Motor neuron (in vitro differentiated cells): ENCODE measurements around the gene ARRDC3. TPM values are rescaled to one million over a fixed set of nuclear protein-coding genes. Genes with fewer than 3 reads are reported as not detected.
A peak's percentile ranks its signal among the peaks of the same experiment; 100 is the strongest.
"Not testable (repeated sequence)": the region's sequence is repeated elsewhere in the genome, so short reads cannot be mapped to it uniquely, and the experiment has no call there.

ENCODE experiments used
- ATAC-seq, 8 experiments: fragments of 200-7000 bp; cut with Tn5 transposase; replicated peaks in 6 of 8; 2 replicates each; pipeline ENCODE4 v1.8.0; 2021; ENCODE audit warnings: mild to moderate bottlenecking in 8 of 8, moderate library complexity in 8 of 8
- H3K27ac ChIP-seq, 2 donors: fragments of 250-450 bp; sonication (Bioruptor Pico); 2 replicates each; pipeline ENCODE4 v1.9.0; 2021; ENCODE audit warnings: antibody characterized with exemption in 2 of 2, mild to moderate bottlenecking in 2 of 2, moderate library complexity in 1 of 2
- H3K4me1 ChIP-seq, 2 donors: fragments of 250-450 bp; sonication (Bioruptor Pico); replicated peaks in 1 of 2; 2 replicates each; pipeline ENCODE4 v1.6.1; 2021; ENCODE audit warnings: antibody characterized with exemption in 2 of 2, mild to moderate bottlenecking in 2 of 2, moderate library complexity in 1 of 2
- H3K4me3 ChIP-seq, 5 donors: fragments of 250-450 bp; sonication (Bioruptor Pico); 2 replicates each; pipeline ENCODE4 v1.9.0; 2021; ENCODE audit warnings: antibody characterized with exemption in 5 of 5, mild to moderate bottlenecking in 5 of 5, moderate library complexity in 4 of 5
- WGBS, 10 experiments: fragments of 450-650 bp; shearing (Covaris generic); methylation state at CpG; one replicate each; pipeline ENCODE4 v1.0.0; 2022; 5-methylcytosine and 5-hydroxymethylcytosine counted together
- in situ Hi-C, 9 experiments: fragments of 400-800 bp; cut with MboI; loops; one replicate each; pipeline ENCODE4 v1.15.0; 2021; ENCODE audit warnings: low sequenced_read_pairs in 9 of 9, low pct_unique_long_range_greater_than_20kb in 2 of 9; ENCODE audit not compliant: unreplicated experiment in 9 of 9
- total RNA-seq, 8 experiments: library from RNA; unstranded; fragments of 300-600 nt; gene quantifications; 2 replicates each; pipeline versions ENCODE4 v1.2.3 to v1.2.4, GENCODE V29; 2022

The ARRDC3 gene
- total RNA-seq, 8 experiments from 2014 or later, result 31.5 to 316 (median 154) TPM

DNA sequence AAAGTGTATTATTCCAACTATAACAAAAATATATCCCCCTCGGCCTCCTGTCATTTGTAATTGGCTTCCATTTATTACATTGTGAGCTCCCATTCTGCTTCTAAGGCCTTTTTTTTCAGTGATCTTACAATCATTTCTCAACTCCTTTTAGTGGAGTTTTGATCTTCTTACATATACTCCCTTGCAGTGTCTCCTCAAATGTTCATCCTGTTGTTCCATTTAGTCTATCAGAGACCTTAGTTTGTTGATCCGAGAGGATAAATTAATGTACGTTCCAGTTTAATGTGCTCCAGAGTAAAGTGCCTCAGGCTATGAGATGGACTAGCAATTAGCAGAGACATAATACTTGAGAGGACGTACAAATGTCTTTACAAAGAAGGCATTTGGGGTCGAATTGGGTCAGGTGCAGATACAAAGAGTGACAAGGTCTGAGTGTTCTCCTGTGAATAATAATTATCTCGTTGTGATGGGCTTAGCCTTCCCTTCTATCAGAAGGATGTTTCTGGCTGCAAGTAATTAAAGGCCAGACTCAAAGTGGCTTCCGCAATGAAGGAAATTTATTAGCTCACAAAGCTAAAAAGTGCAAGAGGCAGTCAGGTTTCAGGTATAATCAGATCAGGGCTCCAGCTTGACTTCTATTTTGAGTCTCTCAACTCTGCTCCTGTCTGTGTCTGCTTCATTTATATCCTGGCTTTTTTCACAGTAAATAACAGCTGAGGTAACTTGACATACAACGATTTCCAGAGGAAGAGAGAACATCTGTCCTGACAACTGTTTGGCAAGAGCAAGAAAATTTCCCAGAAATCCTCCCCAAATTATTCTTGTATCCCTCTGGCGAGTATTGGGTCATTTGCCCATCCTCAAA lies 30.1 kb downstream of the ARRDC3 start:
- in situ Hi-C loops, result loop anchor here in 2 of 9 experiments (25.0 kb wide), 1 partner anchor 241 kb away; no protein-coding TSS in a partner anchor
- H3K27ac ChIP-seq, result no peak overlapping the region

DNA sequence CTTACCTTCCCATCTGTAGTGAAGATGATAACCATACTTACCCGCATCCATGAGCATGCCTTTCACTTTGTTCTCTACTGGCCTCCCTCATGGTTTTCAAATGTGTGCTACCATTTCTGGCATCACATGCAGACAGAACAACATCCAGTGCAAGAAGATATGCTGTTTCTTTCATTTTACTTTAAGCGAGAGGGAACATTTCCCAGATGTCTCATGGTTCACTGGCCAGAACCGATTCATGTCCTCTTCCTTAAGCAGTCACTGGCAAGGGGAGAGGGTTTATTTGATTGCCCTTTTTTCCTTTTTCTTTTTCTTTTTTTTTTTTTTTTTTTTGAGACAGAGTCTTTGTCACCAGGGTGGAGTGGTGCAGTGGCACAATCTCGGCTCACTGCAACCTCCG lies 37.7 kb downstream of the ARRDC3 start:
- H3K4me3 ChIP-seq, result no peak overlapping the region
- no peak for ATAC-seq
- WGBS, 10 experiments, result 43 to 100% (median 91%) methylated on average over 1 to 5 of the region's 5 CpGs
- in situ Hi-C loops, result no loop called here
- H3K4me1 ChIP-seq, result no peaks in the 10 kb centered on the region
- no peak overlapping the region for H3K27ac ChIP-seq

More for the DNA sequence above, 30.1 kb downstream of the ARRDC3 start:
- ATAC-seq, result peak in 1 of 8 experiments; percentile 24
- 49 to 77% (median 65%) methylated on average over 4 to 9 of the region's 9 CpGs for WGBS, 10 experiments
- no peak overlapping the region for H3K4me3 ChIP-seq
- peaks cover 5 to 12% of the 10 kb centered on the region in 2 donors for H3K4me1 ChIP-seq

DNA sequence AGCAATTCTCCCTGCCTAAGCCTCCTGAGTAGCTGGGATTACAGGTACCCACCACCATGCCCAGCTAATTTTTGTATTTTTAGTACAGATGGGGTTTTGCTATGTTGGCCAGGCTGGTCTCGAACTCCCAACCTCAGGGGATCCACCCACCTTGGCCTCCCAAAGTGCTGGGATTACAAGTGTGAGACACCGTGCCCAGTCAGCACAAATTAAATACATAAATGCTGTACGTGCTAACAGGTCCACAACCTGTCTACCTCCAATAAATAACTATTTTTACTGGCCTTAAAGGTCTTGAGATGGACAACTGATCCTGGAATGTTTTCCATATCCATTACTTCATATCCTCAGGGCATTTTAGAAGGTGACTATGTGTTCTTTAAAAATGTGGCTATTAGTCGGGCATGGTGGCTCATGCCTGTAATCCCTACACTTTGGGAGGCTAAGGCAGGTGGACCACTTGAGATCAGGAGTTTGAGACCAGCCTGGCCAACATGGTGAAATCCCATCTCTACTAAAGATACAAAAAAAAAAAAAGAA lies 38.4 kb downstream of the ARRDC3 start:
- H3K27ac ChIP-seq, in situ Hi-C loops, ATAC-seq, H3K4me3 ChIP-seq, H3K4me1 ChIP-seq: not testable (repeated sequence)
- 86 to 100% (median 92%) methylated on average over 1 to 4 of the region's 4 CpGs; no CpG with 5 or more reads in 3 of the 10 experiments for WGBS, 10 experiments

DNA sequence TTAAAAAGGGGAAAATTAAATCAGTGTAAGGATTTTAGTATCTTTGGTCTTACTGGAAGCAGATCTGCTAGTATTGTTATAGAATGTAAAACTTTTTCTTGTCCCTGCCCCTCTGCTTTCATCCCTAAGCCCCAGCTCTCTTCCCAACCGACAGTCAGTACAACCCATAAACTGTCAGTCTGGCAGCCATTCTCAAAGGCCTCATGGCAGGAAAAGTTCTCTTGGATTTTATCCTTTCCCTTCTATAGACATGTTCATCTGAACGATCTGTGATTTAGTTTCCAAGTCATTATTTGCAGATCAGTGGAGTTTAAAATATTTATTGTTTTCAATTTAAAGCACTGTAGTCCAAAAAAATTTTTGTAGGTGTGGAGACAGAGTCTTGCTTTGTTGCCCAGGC lies 39.2 kb downstream of the ARRDC3 start:
- 0 to 95% (median 83%) methylated on average over 1 to 2 of the region's 2 CpGs; no CpG with 5 or more reads in 1 of the 10 experiments for WGBS, 10 experiments
- ATAC-seq, result no peak
- H3K4me3 ChIP-seq, result no peak overlapping the region
- in situ Hi-C loops, result no loop called here
- no peaks in the 10 kb centered on the region for H3K4me1 ChIP-seq
- H3K27ac ChIP-seq, result no peak overlapping the region

DNA sequence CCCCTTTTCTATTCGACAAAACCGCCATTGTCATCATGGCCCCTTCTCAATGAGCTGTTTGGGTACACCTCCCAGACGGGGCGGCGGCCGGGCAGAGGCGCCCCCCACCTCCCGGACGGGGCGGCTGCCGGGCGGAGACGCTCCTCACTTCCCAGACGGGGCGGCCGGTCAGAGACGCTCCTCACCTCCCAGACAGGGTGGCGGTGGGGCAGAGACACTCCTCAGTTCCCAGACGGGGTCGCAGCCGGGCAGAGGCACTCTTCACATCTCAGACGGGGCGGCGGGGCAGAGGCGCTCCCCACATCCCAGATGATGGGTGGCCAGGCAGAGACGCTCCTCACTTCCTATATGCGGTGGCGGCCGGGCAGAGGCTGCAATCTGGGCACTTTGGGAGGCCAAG lies 40.2 kb downstream of the ARRDC3 start:
- H3K4me1 ChIP-seq, in situ Hi-C loops, H3K4me3 ChIP-seq, ATAC-seq, H3K27ac ChIP-seq: not testable (repeated sequence)
- 71 to 100% (median 100%) methylated on average over 1 to 11 of the region's 29 CpGs; no CpG with 5 or more reads in 2 of the 10 experiments for WGBS, 10 experiments

DNA sequence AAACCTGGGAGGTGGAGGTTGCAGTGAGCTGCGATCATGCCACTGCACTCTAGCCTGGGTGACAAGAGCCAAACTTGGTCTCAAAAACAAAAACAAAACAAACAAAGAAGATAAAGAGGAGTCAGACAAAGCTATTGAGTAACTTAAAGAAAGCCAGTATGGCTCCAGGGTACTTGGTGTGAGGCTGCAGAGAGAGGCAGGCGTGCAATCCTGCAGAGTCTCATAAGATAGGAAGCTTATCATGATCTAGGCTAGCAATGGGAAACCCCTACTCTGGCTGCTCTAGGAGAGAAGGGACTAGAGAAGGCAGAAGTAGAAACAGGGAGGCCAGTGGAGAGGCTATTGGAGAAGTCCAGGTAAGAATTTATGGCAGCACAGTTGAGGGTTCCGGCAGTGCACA lies 42.0 kb downstream of the ARRDC3 start:
- 33 to 100% (median 88%) methylated on average over 1 to 3 of the region's 3 CpGs; no CpG with 5 or more reads in 1 of the 10 experiments for WGBS, 10 experiments
- no peak for ATAC-seq
- in situ Hi-C loops, result no loop called here
- H3K27ac ChIP-seq, result no peak overlapping the region
- no peaks in the 10 kb centered on the region for H3K4me1 ChIP-seq
- H3K4me3 ChIP-seq, result no peak overlapping the region

DNA sequence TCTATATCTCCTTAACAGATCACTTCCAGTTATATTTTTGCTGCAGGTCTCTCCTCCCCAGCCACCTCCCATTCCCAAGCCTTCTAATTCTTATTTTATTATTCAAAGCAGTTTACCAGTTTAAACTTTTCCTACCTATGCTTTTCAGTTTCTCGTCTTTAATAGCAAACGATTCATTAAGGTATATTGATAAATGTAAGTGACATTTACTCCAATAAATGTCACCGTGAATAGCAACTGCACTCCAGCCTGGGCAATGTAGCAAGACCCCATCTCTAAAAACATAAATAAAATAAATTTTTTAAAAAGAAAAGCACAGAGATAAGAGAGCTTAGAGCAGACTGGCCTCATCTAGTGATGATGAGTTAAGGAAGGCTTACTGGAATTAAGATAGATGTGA lies 42.6 kb downstream of the ARRDC3 start:
- in situ Hi-C loops, result no loop called here
- H3K4me3 ChIP-seq, result no peak overlapping the region
- no peaks in the 10 kb centered on the region for H3K4me1 ChIP-seq
- WGBS, 10 experiments, result 85 to 100% (median 93%) methylated on average over 2 to 3 of the region's 3 CpGs; no CpG with 5 or more reads in 2 of the 10 experiments
- ATAC-seq, result no peak
- no peak overlapping the region for H3K27ac ChIP-seq

DNA sequence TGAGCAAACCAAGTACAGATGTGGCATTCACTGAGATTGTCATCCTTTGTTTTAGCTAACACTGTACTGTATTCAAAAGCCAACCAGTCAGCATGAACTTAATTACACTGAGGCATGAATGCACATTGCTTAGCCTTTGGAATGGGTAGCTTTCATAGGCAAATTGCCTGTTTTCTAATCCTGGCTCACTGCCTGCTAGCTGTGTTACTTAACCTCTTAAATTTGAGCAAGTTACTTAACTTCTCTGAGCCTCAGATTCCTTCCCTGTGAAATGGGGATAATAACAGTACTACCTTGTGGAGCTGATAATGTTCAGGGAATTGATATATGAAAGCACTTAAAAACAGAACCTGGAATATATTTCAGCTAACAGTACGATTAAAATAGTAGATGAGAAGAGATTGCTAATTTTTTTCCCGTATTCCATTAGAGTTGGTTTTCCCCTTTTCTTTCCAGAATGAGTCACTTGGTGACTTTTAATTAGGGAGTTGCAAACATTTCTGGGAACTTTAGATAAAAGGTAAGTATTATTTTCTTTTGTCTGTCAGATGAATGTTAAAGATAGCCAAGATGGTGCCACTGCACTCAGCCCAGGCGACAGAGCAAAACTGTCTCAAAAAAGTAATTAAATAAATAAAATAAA lies 43.9 kb downstream of the ARRDC3 start:
- ATAC-seq, result peak in 3 of 8 experiments; percentile 27 to 65 (median 58)
- no peak overlapping the region for H3K27ac ChIP-seq
- 15 to 95% (median 65%) methylated on average over 2 to 3 of the region's 3 CpGs; no CpG with 5 or more reads in 1 of the 10 experiments for WGBS, 10 experiments

DNA sequence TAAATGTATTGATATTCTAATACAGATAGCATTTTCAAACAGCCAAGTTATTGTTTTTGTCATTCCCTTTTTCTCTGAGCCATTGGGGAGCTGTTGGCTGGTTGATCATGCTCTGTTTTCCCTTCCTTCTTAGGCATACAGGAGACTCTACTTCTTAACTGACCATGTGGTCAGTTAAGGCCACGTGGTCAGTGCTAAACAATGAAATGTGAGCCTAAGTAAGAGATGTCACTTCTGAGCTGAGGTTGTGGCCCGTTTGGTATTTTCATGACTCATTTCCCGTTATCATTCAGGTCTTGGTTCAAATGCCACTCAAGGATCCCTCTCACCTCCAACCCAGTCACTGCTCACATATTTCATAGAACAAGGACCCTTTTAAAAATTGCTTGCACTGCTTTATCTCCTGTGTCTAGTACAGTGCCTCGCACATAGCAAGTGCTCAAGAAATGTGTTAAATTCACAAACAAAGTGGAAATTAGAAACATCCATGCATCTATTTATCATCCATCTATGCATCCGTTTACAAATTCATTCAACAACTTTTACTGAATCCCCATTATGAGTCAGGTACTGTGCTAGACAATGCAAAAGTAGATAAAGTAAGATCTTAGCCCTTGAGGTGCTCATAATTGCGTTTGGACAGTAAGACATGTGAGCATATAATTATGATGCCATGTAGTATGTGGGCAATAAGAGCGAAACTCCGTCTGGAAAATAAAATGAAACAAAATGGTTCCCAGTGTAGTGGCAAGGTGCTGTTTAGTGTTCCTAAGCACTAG lies 50.7 kb downstream of the ARRDC3 start:
- H3K4me3 ChIP-seq, result no peak overlapping the region
- 16 to 93% (median 66%) methylated on average over 2 to 7 of the region's 8 CpGs for WGBS, 10 experiments
- H3K4me1 ChIP-seq, result no peaks in the 10 kb centered on the region
- H3K27ac ChIP-seq, result no peak overlapping the region
- in situ Hi-C loops, result no loop called here
- ATAC-seq, result peak in 2 of 8 experiments; percentile 58 to 67

More for the DNA sequence above, 43.9 kb downstream of the ARRDC3 start:
- H3K4me3 ChIP-seq, result no peak overlapping the region
- no peaks in the 10 kb centered on the region for H3K4me1 ChIP-seq
- in situ Hi-C loops, result no loop called here

DNA sequence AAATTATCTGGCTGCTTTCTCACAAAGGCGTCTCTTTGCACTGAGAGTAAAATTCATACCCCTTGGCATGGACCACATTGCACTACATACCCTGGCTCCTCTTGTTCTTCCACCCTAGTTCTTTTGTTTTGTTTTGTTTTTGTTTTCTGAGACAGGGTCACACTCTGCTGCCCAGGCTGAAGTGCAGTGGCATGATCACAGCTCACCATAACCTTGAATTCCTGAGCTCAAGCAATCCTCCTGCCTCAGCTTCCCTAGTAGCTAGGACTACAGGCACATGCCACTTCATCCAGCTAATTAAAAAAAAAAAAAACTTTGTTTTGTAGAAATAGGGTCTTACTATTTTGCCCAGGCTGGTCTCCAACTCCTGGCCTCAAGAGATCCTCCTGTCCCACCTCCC lies 51.4 kb downstream of the ARRDC3 start:
- no peak overlapping the region for H3K27ac ChIP-seq
- no peaks in the 10 kb centered on the region for H3K4me1 ChIP-seq
- no peak overlapping the region for H3K4me3 ChIP-seq
- WGBS, 10 experiments, result 60 to 100% (median 100%) methylated on average over 1 of the region's 1 CpG; no CpG with 5 or more reads in 5 of the 10 experiments
- in situ Hi-C loops, result no loop called here
- ATAC-seq, result no peak

DNA sequence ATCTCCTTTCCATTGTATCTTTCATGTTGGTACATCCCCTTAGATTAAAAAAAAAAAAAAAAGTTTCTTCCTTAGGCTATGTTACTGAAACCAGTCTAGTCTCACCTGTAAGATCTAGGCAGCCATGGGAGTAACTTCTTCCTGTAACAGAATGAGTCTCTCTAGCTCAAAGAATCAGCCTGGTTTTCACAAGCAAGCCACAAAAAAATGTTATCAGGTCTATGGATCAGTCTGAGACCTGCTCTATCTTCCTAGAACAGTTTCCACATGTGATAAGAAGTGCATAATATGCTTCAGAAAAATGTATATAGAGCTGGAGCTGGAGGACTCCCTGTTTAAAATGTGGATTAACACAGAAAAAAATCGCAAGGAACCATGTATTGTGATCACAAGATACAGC lies 53.8 kb downstream of the ARRDC3 start:
- Histone ChIP-seq H3K27ac (no peak overlapping the region), H3K4me3 (no peak overlapping the region), H3K4me1 (no peaks in the 10 kb centered on the region)
- in situ Hi-C loops, result no loop called here
- 54 to 100% (median 90%) methylated on average over 1 of the region's 1 CpG; no CpG with 5 or more reads in 1 of the 10 experiments for WGBS, 10 experiments
- ATAC-seq, result no peak

DNA sequence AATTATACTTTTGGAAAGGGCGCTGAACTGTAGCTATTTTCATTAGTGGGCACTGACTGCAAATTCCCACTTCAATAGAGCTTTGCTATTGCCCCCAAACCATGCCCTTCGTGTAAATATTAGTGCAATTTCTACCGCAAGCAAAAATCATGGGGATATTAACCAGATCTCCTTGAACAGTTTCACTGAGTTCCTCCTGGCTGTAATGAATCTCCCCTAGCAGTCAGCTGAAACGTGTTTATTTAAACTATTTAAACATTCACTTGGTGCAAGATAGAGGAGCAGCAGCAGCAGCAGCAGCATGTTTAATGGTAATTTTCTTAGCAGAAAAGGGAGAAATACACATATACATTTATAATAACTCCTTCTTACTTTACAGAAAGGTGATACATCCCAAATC lies 54.4 kb downstream of the ARRDC3 start:
- Histone ChIP-seq H3K27ac (no peak overlapping the region), H3K4me1 (no peaks in the 10 kb centered on the region), H3K4me3 (no peak overlapping the region)
- ATAC-seq, result peak in 1 of 8 experiments; percentile 81
- in situ Hi-C loops, result no loop called here
- 40 to 100% (median 69%) methylated on average over 2 to 4 of the region's 4 CpGs; no CpG with 5 or more reads in 2 of the 10 experiments for WGBS, 10 experiments
